ENCODE data around the gene ZNF554. TPM values are rescaled to one million over a fixed set of nuclear protein-coding genes. Genes with fewer than 3 reads are reported as not detected.
"Not testable (repeated sequence)": the region's sequence is repeated elsewhere in the genome, so short reads cannot be mapped to it uniquely, and the experiment has no call there.

Gene ZNF554
- total RNA-seq, 4 donors from 2014 or later: 0.70 to 5.1 (median 4.0) TPM

DNA sequence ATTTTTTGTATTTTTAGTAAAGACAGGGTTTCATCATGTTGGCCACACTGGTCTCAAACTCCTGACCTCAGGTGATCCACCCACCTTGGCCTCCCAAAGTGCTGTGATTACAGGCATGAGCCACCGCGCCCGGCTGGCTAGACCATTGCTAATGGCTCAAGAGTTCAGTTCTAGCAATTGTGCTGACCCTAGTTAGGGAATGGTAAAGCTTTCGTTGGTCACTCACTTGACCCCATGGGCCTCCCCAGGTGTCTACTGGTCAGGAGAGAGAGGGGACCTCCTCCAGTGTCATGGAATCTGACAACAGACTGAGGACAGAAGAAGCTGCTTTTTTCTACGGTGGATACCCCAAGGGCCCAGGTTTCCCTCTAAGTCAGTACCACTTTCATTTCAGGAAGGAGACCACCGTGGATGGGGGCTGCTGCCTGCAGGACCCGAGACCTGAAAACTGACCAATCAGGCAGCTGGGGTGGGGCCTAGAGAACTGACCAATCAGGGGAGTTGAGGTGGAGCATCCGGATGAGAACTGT is 46.9 kb downstream of the ZNF554 start:
- Histone ChIP-seq H3K36me3 (no peaks in the 10 kb centered on the region), H3K4me3 (peak overlapping the region in 2 of 4 donors; percentile 54 to 64), H3K9me3 (no peaks in the 10 kb centered on the region), H3K27me3 (no peaks in the 10 kb centered on the region), H3K27ac (no peak overlapping the region), H3K4me1 (peaks cover 0 to 17% (median 0%) of the 10 kb centered on the region in 3 donors)
- no peak for TF ChIP-seq POLR2A (IDR thresholded peaks at IDR 0.05)
- TF ChIP-seq, protein P1, sequence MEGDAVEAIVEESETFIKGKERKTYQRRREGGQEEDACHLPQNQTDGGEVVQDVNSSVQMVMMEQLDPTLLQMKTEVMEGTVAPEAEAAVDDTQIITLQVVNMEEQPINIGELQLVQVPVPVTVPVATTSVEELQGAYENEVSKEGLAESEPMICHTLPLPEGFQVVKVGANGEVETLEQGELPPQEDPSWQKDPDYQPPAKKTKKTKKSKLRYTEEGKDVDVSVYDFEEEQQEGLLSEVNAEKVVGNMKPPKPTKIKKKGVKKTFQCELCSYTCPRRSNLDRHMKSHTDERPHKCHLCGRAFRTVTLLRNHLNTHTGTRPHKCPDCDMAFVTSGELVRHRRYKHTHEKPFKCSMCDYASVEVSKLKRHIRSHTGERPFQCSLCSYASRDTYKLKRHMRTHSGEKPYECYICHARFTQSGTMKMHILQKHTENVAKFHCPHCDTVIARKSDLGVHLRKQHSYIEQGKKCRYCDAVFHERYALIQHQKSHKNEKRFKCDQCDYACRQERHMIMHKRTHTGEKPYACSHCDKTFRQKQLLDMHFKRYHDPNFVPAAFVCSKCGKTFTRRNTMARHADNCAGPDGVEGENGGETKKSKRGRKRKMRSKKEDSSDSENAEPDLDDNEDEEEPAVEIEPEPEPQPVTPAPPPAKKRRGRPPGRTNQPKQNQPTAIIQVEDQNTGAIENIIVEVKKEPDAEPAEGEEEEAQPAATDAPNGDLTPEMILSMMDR (IDR thresholded peaks at IDR 0.05): no peak
- WGBS, 2 donors: 53 to 96% methylated on average over 3 to 5 of the region's 8 CpGs
- no peak for DNase-seq
- intact Hi-C loops (cut with DNase I): no loop called here

DNA sequence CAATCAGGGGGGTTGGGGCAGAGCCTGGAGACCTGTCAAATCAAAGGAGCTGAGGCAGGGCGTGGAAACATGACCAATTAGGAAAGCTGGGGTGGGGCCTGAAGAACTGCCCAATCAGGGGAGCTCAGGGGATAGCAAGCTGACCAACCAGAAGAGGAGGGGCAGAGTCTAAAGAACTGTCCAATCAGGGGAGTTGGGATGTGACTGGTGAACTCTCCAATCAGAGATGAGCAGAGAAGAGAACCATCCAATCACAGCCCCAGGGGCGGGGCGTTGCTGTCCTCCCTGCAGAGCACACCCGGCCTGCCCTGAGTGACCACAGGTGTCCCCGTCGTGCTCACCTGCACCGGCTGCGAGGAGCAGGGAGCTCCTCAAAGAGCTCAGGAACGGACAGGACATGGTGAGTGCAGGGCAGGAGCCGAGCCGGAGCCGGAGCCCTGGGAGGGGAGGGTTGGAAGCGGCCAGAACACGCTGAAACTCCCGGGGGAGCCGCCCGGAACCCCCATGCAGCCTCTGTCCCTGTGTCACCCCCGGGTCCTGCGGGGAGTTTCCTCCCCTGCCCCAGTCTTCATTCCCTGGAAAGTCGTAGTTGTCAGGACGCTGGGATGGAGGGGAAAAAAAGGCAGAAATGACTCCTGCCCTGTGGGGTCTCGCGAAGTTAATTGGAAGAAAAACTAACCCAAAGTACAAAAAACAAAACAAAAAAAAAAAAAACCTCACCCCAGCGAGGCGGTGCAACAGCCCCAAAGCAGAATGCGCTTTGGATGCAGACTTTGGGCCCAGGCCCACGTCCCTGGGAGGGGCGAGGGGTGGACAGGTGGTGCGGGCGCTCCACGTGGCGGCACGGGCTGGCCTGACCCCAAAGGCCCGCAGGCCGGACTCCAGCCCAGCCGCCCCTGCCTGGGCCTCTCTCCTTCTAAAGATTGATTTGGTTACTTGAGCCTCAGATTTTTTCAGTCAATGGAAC is 47.6 kb downstream of the ZNF554 start, which contains the start of gene ZNF556:
Gene ZNF556, plus strand, starts transcription at position 311 of the 967 bp plus-strand sequence. Its CDS starts 87 bp downstream, at position 398.
- no peaks in the 10 kb centered on the region for H3K9me3 ChIP-seq
- H3K27me3 ChIP-seq: no peaks in the 10 kb centered on the region
- peaks cover 0 to 17% (median 0%) of the 10 kb centered on the region in 3 donors for H3K4me1 ChIP-seq
- peak within 1 kb of the TSS in 1 of 4 donors; percentile 2 for H3K27ac ChIP-seq
- H3K36me3 ChIP-seq: no peaks in the 10 kb centered on the region
- H3K4me3 ChIP-seq: peak within 1 kb of the TSS; percentile 43 to 64 (median 54)
- intact Hi-C loops (cut with DNase I): no loop called here
- no peak for DNase-seq
- 19 to 50% methylated on average over 13 to 16 of the region's 36 CpGs for WGBS, 2 donors
- TF ChIP-seq POLR2A (IDR thresholded peaks at IDR 0.05): no peak
- TF ChIP-seq, protein P1 (IDR thresholded peaks at IDR 0.05): no peak

DNA sequence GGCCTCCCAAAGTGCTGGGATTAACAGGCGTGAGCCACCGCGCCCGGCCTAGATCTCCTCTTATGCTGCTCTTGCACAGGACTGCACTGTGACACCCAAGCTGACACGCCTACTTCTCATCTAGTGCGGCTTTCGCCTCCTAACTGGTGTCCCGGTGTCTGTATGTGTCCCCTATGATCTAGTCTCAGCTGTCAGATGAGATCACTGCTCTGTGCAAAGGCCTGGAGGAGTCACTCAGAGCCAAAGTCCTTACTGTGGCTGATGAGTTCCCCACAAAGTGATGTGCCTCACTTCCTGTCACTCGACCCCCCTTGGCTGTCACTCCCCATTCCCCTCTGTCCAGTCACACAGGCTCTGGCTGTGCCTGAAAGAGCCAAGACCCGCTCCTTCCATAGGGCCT is 50.0 kb downstream of the ZNF554 start:
- H3K4me1 ChIP-seq: peaks cover 0 to 17% (median 0%) of the 10 kb centered on the region in 3 donors
- DNase-seq: no peak
- H3K36me3 ChIP-seq: no peaks in the 10 kb centered on the region
- no peaks in the 10 kb centered on the region for H3K27me3 ChIP-seq
- intact Hi-C loops (cut with DNase I): no loop called here
- H3K9me3 ChIP-seq: no peaks in the 10 kb centered on the region
- H3K27ac ChIP-seq: no peak overlapping the region
- 69 to 84% methylated on average over 2 to 10 of the region's 10 CpGs for whole genome bisulfite sequencing, 2 donors
- no peak for TF ChIP-seq POLR2A (IDR thresholded peaks at IDR 0.05)
- TF ChIP-seq, protein P1 (IDR thresholded peaks at IDR 0.05): no peak
- no peak overlapping the region for H3K4me3 ChIP-seq

DNA sequence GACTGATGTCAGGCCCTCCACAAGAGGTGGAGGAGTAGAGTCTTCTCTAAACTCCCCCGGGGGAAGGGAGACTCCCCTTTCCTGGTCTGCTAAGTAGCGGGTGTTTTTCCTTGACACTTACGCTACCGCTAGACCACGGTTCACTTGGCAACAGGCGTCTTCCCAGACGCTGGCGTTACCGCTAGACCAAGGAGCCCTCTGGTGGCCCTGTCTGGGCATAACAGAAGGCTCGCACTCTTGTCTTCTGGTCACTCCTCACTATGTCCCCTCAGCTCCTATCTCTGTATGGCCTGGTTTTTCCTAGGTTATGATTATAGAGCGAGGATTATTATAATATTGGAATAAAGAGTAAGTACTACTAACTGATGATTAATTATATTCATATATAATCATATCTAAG is 52.5 kb downstream of the ZNF554 start:
- H3K4me3 ChIP-seq; intact Hi-C loops (cut with DNase I); H3K27ac ChIP-seq; DNase-seq; H3K27me3 ChIP-seq: not testable (repeated sequence)
- H3K36me3 ChIP-seq: peaks cover 0 to 25% (median 0%) of the 10 kb centered on the region in 3 donors
- 23 to 30% methylated on average over 6 to 11 of the region's 11 CpGs for WGBS, 2 donors
- peaks cover 0 to 12% (median 0%) of the 10 kb centered on the region in 3 donors for H3K4me1 ChIP-seq
- H3K9me3 ChIP-seq: peaks cover under 1 to 20% (median 20%) of the 10 kb centered on the region in 3 donors
- TF ChIP-seq, protein P1 (IDR thresholded peaks at IDR 0.05): peak in 4 of 6 experiments; percentile 5 to 43 (median 31)

Data from esophagus squamous epithelium (tissue), 5 donors.